Esophagus squamous epithelium (tissue), 5 donors: ENCODE results near the gene MIA3. TPM values are rescaled to one million over a fixed set of nuclear protein-coding genes. Genes with fewer than 3 reads are reported as not detected.

Experiments
- DNase-seq: peaks from one replicate; lab custom pipeline; 2025; lab: John Stamatoyannopoulos, UW
- H3K27ac ChIP-seq, 4 donors: fragments of 200-600 bp; sonication (generic); one replicate each; pipeline ENCODE4 v1.5.1; 2016 to 2019; ENCODE audit warnings: mild to moderate bottlenecking in 1 of 4
- H3K27me3 ChIP-seq, 4 donors: fragments of 200-600 bp; sonication (generic); 1 replicate in 3 of 4; 2 replicates in 1 of 4; pipeline versions ENCODE4 v1.5.1 to v1.6.0; 2017 to 2021; ENCODE audit warnings: antibody characterized with exemption in 1 of 4
- H3K36me3 ChIP-seq, 3 donors: fragments of 200-600 bp; sonication (generic); one replicate each; pipeline ENCODE4 v1.5.1; 2016 to 2019
- H3K4me1 ChIP-seq, 3 donors: fragments of 200-600 bp; sonication (generic); one replicate each; pipeline ENCODE4 v1.5.1; 2017 to 2019
- H3K4me3 ChIP-seq, 4 donors: fragments of 200-600 bp; sonication (generic); 1 replicate in 3 of 4; 2 replicates in 1 of 4; pipeline ENCODE4 v1.5.1; 2016 to 2019; ENCODE audit warnings: mild to moderate bottlenecking in 2 of 4, moderate library complexity in 1 of 4
- H3K9me3 ChIP-seq, 3 donors: fragments of 200-600 bp; sonication (generic); one replicate each; pipeline ENCODE4 v1.5.1; 2016 to 2019
- POLR2A ChIP-seq, 4 donors: fragments of 450-650 bp; IDR thresholded peaks; one replicate each; pipeline ENCODE4 v1.6.1; 2017; ENCODE audit warnings: antibody characterized with exemption in 4 of 4, mild to moderate bottlenecking in 4 of 4, moderate library complexity in 3 of 4
- WGBS, 2 donors: methylation state at CpG; one replicate each; pipeline ENCODE4 v1.1.5; 2018; 5-methylcytosine and 5-hydroxymethylcytosine counted together
- intact Hi-C: fragments of 100-400 bp; cut with DNase I; formaldehyde crosslinking; loops from one replicate; pipeline ENCODE4 v1.15.0; 2022
- total RNA-seq, 4 donors: library from RNA; depleted of rRNA; stranded (reverse); fragments of >200 nt; gene quantifications; one replicate each; pipeline ENCODE4 v1.1.0, GENCODE V29; 2016
- TF ChIP-seq, protein P1 (sequence below), 6 experiments: fragments of 450-650 bp in 4 of 6; fragments of 200-600 bp in 2 of 6; sonication (generic) in 2 of 6; IDR thresholded peaks; one replicate each; pipeline ENCODE4 v1.5.1; 2016 to 2019; ENCODE audit warnings: antibody characterized with exemption in 6 of 6, mild to moderate bottlenecking in 4 of 6, moderate library complexity in 4 of 6
- donor health status: DM: yes; HTN: yes; CAD: no.

MIA3 gene
- total RNA-seq, 4 donors from 2014 or later, result 17.5 to 40.4 (median 24.0) TPM

GRCh38 chr1:222641269-222641948, 23.5 kb downstream of the MIA3 start:
- Histone ChIP-seq H3K4me3 (no peak overlapping the region), H3K27me3 (no peaks in the 10 kb centered on the region), H3K27ac (no peak overlapping the region), H3K36me3 (peaks cover 0 to 48% (median 0%) of the 10 kb centered on the region in 3 donors), H3K4me1 (peaks cover 6 to 26% (median 13%) of the 10 kb centered on the region in 3 donors), H3K9me3 (no peaks in the 10 kb centered on the region)
- intact Hi-C loops, result no loop called here
- no peak for TF ChIP-seq POLR2A (IDR thresholded peaks at IDR 0.05)
- TF ChIP-seq, protein P1, sequence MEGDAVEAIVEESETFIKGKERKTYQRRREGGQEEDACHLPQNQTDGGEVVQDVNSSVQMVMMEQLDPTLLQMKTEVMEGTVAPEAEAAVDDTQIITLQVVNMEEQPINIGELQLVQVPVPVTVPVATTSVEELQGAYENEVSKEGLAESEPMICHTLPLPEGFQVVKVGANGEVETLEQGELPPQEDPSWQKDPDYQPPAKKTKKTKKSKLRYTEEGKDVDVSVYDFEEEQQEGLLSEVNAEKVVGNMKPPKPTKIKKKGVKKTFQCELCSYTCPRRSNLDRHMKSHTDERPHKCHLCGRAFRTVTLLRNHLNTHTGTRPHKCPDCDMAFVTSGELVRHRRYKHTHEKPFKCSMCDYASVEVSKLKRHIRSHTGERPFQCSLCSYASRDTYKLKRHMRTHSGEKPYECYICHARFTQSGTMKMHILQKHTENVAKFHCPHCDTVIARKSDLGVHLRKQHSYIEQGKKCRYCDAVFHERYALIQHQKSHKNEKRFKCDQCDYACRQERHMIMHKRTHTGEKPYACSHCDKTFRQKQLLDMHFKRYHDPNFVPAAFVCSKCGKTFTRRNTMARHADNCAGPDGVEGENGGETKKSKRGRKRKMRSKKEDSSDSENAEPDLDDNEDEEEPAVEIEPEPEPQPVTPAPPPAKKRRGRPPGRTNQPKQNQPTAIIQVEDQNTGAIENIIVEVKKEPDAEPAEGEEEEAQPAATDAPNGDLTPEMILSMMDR (IDR thresholded peaks at IDR 0.05), result no peak
- no peak for DNase-seq
- WGBS, 2 donors, result 51 to 61% methylated on average over 5 of the region's 5 CpGs

- H3K4me3 ChIP-seq, result no peak overlapping the region
- H3K36me3 ChIP-seq, result peaks cover 0 to 48% (median 0%) of the 10 kb centered on the region in 3 donors
- no peak overlapping the region for H3K27ac ChIP-seq
- no peaks in the 10 kb centered on the region for H3K9me3 ChIP-seq
- no peaks in the 10 kb centered on the region for H3K27me3 ChIP-seq
- TF ChIP-seq, protein P1 (IDR thresholded peaks at IDR 0.05), result no peak
- no peak for TF ChIP-seq POLR2A (IDR thresholded peaks at IDR 0.05)
- 65 to 71% methylated on average over 1 of the region's 1 CpG for WGBS, 2 donors
- DNase-seq, result no peak
- intact Hi-C loops, result no loop called here
- H3K4me1 ChIP-seq, result peaks cover 6 to 28% (median 13%) of the 10 kb centered on the region in 3 donors
These were observed 24.6 kb downstream of the MIA3 start for GRCh38 chr1:222642468-222642867.

- WGBS, 2 donors, result 2 to 12% methylated on average over 5 to 10 of the region's 10 CpGs
- no peak for DNase-seq
- peak overlapping the region; percentile 90 to 98 (median 92) for H3K4me3 ChIP-seq
- intact Hi-C loops, result no loop called here
- peaks cover 6 to 28% (median 13%) of the 10 kb centered on the region in 3 donors for H3K4me1 ChIP-seq
- TF ChIP-seq, protein P1 (IDR thresholded peaks at IDR 0.05), result no peak
- TF ChIP-seq POLR2A (IDR thresholded peaks at IDR 0.05), result no peak
- peaks cover 0 to 48% (median 0%) of the 10 kb centered on the region in 3 donors for H3K36me3 ChIP-seq
- H3K27ac ChIP-seq, result peak overlapping the region; percentile 92 to 99 (median 98)
- no peaks in the 10 kb centered on the region for H3K27me3 ChIP-seq
- H3K9me3 ChIP-seq, result no peaks in the 10 kb centered on the region
These were observed 25.7 kb downstream of the MIA3 start for GRCh38 chr1:222643606-222643937.

- Histone ChIP-seq H3K36me3 (peaks cover 0 to 47% (median 0%) of the 10 kb centered on the region in 3 donors), H3K27ac (peak overlapping the region; percentile 92 to 99 (median 98)), H3K27me3 (no peaks in the 10 kb centered on the region), H3K4me3 (peak overlapping the region; percentile 90 to 98 (median 92)), H3K9me3 (no peaks in the 10 kb centered on the region), H3K4me1 (peaks cover 6 to 28% (median 13%) of the 10 kb centered on the region in 3 donors)
- 0 to 1% methylated on average over 30 of the region's 42 CpGs for WGBS, 2 donors
- DNase-seq, result peak; percentile 87
- intact Hi-C loops, result no loop called here
- TF ChIP-seq POLR2A (IDR thresholded peaks at IDR 0.05), result peak in 3 of 4 donors; percentile 65 to 82 (median 73)
- TF ChIP-seq, protein P1 (IDR thresholded peaks at IDR 0.05), result peak in 1 of 6 experiments; percentile 52
These were observed 26.2 kb downstream of the MIA3 start for GRCh38 chr1:222643938-222644635.

DNA sequence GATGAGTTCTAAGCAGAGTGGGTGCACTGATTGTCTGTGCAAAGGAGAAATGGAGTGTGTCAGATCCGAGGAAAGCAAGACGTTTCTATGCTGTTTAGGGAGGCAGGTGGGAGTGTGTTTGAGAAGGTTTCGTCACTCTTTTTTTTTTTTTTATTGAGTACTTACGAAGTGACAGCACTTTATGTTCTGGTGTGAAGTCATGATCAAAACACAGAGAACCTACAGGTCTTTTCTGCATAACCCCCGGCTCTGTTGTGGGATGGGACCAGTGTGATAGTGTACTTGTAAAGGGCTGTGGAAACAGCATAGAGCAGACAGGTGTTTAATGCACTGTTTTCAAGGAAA, 26.7 kb downstream of the MIA3 start:
- TF ChIP-seq, protein P1 (IDR thresholded peaks at IDR 0.05), result no peak
- no peak for TF ChIP-seq POLR2A (IDR thresholded peaks at IDR 0.05)
- Histone ChIP-seq H3K4me3 (peak overlapping the region; percentile 90 to 98 (median 92)), H3K27ac (peak overlapping the region; percentile 92 to 99 (median 98)), H3K4me1 (peaks cover 6 to 28% (median 13%) of the 10 kb centered on the region in 3 donors), H3K36me3 (peaks cover 0 to 48% (median 0%) of the 10 kb centered on the region in 3 donors), H3K9me3 (no peaks in the 10 kb centered on the region), H3K27me3 (no peaks in the 10 kb centered on the region)
- 2% methylated on average over 5 of the region's 5 CpGs for WGBS, 2 donors
- DNase-seq, result no peak
- intact Hi-C loops, result no loop called here
